Upper lobe of right lung (tissue), 1 donor: ENCODE data around the gene CTXN1. TPM values are rescaled to one million over a fixed set of nuclear protein-coding genes. Genes with fewer than 3 reads are reported as not detected.
"Not testable (repeated sequence)": the region's sequence is repeated elsewhere in the genome, so short reads cannot be mapped to it uniquely, and the experiment has no call there.

Source experiments
- ATAC-seq: fragments of 200-7000 bp; cut with Tn5 transposase; one replicate; pipeline ENCODE4 v1.9.1; 2020; ENCODE audit warnings: mild to moderate bottlenecking, moderate library complexity
- DNase-seq: peaks from one replicate; pipeline ENCODE4 v3.0.0-alpha.2; 2020
- H3K27ac ChIP-seq: fragments of 200-600 bp; one replicate; pipeline ENCODE4 v1.8.0; 2022
- H3K27me3 ChIP-seq: fragments of 200-600 bp; one replicate; pipeline ENCODE4 v1.8.0; 2022; ENCODE audit warnings: mild to moderate bottlenecking
- H3K36me3 ChIP-seq: fragments of 200-600 bp; one replicate; pipeline ENCODE4 v1.8.0; 2022
- H3K4me1 ChIP-seq: fragments of 200-600 bp; one replicate; pipeline ENCODE4 v1.8.0; 2022
- H3K4me3 ChIP-seq: fragments of 200-600 bp; one replicate; pipeline ENCODE4 v1.8.0; 2022; ENCODE audit warnings: mild to moderate bottlenecking
- H3K9me3 ChIP-seq: fragments of 200-600 bp; one replicate; pipeline ENCODE4 v1.8.0; 2022
- CTCF ChIP-seq: fragments of 200-600 bp; IDR thresholded peaks from one replicate; pipeline ENCODE4 v1.8.0; 2022; ENCODE audit warnings: antibody characterized with exemption
- intact Hi-C: fragments of 100-400 bp; cut with DNase I; formaldehyde crosslinking; loops from one replicate; pipeline ENCODE4 v1.11.0; 2022
- total RNA-seq: library from RNA; stranded (reverse); fragmentation: NEBNext Ultra II Directional; extraction: Animal tissue kit (Norgen Biotek cat#: 25700); gene quantifications from one replicate; pipeline ENCODE4 v1.2.1, GENCODE V29; 2021
- donor health status: DM: no; HTN: yes; CAD: no; lungs with severe emphysema.

Gene CTXN1
- total RNA-seq, 1 donor from 2014 or later: 1.2 TPM

GRCh38 chr19:7965259-7965841 lies 39.4 kb upstream of the CTXN1 start:
- Histone ChIP-seq H3K4me3 (no peak overlapping the region), H3K27ac (no peak overlapping the region), H3K9me3 (no peaks in the 10 kb centered on the region), H3K27me3 (no peaks in the 10 kb centered on the region), H3K36me3 (peaks cover 88% of the 10 kb centered on the region), H3K4me1 (no peaks in the 10 kb centered on the region)
- DNase-seq (no peak), ATAC-seq (no peak)
- no peak for TF ChIP-seq CTCF
- intact Hi-C loops: no loop called here

GRCh38 chr19:7963566-7963965 lies 37.6 kb upstream of the CTXN1 start:
- TF ChIP-seq CTCF: no peak
- Histone ChIP-seq H3K36me3 (peaks cover 80% of the 10 kb centered on the region), H3K27me3 (no peaks in the 10 kb centered on the region), H3K4me1 (no peaks in the 10 kb centered on the region), H3K4me3 (no peak overlapping the region), H3K9me3 (no peaks in the 10 kb centered on the region), H3K27ac (no peak overlapping the region)
- ATAC-seq: no peak
- no peak for DNase-seq
- intact Hi-C loops: no loop called here

GRCh38 chr19:7962644-7963268 lies 36.8 kb upstream of the CTXN1 start:
- intact Hi-C loops: no loop called here
- no peaks in the 10 kb centered on the region for H3K9me3 ChIP-seq
- DNase-seq: no peak
- peaks cover 72% of the 10 kb centered on the region for H3K36me3 ChIP-seq
- ATAC-seq: no peak
- H3K4me3 ChIP-seq: no peak overlapping the region
- H3K27me3 ChIP-seq: no peaks in the 10 kb centered on the region
- H3K4me1 ChIP-seq: no peaks in the 10 kb centered on the region
- H3K27ac ChIP-seq: no peak overlapping the region
- no peak for TF ChIP-seq CTCF

GRCh38 chr19:7961920-7962626 lies 36.1 kb upstream of the CTXN1 start:
- TF ChIP-seq CTCF: no peak
- no peak overlapping the region for H3K4me3 ChIP-seq
- DNase-seq: no peak
- peaks cover 66% of the 10 kb centered on the region for H3K36me3 ChIP-seq
- no peaks in the 10 kb centered on the region for H3K9me3 ChIP-seq
- H3K4me1 ChIP-seq: no peaks in the 10 kb centered on the region
- intact Hi-C loops: no loop called here
- no peaks in the 10 kb centered on the region for H3K27me3 ChIP-seq
- H3K27ac ChIP-seq: no peak overlapping the region
- no peak for ATAC-seq

GRCh38 chr19:7961082-7961481 lies 35.1 kb upstream of the CTXN1 start:
- H3K4me1 ChIP-seq, H3K4me3 ChIP-seq, H3K27me3 ChIP-seq, H3K27ac ChIP-seq, ATAC-seq, H3K9me3 ChIP-seq, DNase-seq, intact Hi-C loops: not testable (repeated sequence)
- peaks cover 56% of the 10 kb centered on the region for H3K36me3 ChIP-seq

GRCh38 chr19:7959211-7959610 lies 33.3 kb upstream of the CTXN1 start:
- no peak for DNase-seq
- Histone ChIP-seq H3K27ac (no peak overlapping the region), H3K36me3 (peaks cover 41% of the 10 kb centered on the region), H3K4me1 (no peaks in the 10 kb centered on the region), H3K9me3 (no peaks in the 10 kb centered on the region), H3K27me3 (no peaks in the 10 kb centered on the region), H3K4me3 (no peak overlapping the region)
- TF ChIP-seq CTCF: no peak
- ATAC-seq: no peak
- intact Hi-C loops: no loop called here
